ENCODE data around the gene KRTAP11-1. TPM values are rescaled to one million over a fixed set of nuclear protein-coding genes. Genes with fewer than 3 reads are reported as not detected.

KRTAP11-1 gene, protein sequence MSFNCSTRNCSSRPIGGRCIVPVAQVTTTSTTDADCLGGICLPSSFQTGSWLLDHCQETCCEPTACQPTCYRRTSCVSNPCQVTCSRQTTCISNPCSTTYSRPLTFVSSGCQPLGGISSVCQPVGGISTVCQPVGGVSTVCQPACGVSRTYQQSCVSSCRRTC
- total RNA-seq, result not detected

DNA sequence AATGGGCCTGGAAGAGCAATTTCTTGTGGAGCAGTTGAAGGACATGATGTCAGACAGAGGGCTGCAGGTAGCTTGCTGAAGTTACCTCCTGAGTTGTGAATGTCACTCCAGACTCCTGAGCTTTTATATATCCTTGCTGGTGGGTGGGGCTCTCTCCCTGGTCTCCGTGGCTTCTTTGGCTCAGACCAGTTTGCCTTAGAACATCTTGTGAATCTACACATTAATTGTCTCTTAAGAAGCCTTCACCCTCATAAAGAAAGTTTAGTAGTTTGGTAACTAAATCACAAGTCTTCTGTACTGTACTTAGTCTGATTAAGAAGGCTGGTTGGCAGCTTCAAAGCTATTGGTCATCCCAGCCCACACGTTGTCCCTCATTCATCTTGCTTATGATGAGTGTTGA, at the start of gene KRTAP11-1:
KRTAP11-1 (minus strand) TSS at position 101 of the 400 bp plus-strand sequence; CDS start at position 45, 56 bp downstream.
- Histone ChIP-seq H3K4me3 (no peak within 1 kb of the TSS), H3K36me3 (no peaks in the 10 kb centered on the region), H3K27ac (no peak within 1 kb of the TSS), H3K27me3 (no peaks in the 10 kb centered on the region), H3K4me1 (no peaks in the 10 kb centered on the region), H3K9me3 (no peaks in the 10 kb centered on the region)
- TF ChIP-seq EP300 (IDR thresholded peaks at IDR 0.05; ENCODE audit: low read depth) (no peak), POLR2A (IDR thresholded peaks at IDR 0.05) (no peak), POLR2AphosphoS5 (IDR thresholded peaks at IDR 0.05) (no peak)
- TF ChIP-seq, protein P1, sequence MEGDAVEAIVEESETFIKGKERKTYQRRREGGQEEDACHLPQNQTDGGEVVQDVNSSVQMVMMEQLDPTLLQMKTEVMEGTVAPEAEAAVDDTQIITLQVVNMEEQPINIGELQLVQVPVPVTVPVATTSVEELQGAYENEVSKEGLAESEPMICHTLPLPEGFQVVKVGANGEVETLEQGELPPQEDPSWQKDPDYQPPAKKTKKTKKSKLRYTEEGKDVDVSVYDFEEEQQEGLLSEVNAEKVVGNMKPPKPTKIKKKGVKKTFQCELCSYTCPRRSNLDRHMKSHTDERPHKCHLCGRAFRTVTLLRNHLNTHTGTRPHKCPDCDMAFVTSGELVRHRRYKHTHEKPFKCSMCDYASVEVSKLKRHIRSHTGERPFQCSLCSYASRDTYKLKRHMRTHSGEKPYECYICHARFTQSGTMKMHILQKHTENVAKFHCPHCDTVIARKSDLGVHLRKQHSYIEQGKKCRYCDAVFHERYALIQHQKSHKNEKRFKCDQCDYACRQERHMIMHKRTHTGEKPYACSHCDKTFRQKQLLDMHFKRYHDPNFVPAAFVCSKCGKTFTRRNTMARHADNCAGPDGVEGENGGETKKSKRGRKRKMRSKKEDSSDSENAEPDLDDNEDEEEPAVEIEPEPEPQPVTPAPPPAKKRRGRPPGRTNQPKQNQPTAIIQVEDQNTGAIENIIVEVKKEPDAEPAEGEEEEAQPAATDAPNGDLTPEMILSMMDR (IDR thresholded peaks at IDR 0.05), result no peak
- 95 to 100% methylated on average over 2 of the region's 2 CpGs for WGBS, 2 donors (ENCODE audit: low coverage in 1 of 2)
- in situ Hi-C loops (cut with MboI; ENCODE audit: low pct_ligation_motif_present in 1 of 4, low pct_unique_long_range_greater_than_20kb in 1 of 4, low sequenced_read_pairs in 3 of 4), result no loop called here
- intact Hi-C loops (cut with DNase I; ENCODE audit: low total_unique reads), result no loop called here
- no peak for DNase-seq

DNA sequence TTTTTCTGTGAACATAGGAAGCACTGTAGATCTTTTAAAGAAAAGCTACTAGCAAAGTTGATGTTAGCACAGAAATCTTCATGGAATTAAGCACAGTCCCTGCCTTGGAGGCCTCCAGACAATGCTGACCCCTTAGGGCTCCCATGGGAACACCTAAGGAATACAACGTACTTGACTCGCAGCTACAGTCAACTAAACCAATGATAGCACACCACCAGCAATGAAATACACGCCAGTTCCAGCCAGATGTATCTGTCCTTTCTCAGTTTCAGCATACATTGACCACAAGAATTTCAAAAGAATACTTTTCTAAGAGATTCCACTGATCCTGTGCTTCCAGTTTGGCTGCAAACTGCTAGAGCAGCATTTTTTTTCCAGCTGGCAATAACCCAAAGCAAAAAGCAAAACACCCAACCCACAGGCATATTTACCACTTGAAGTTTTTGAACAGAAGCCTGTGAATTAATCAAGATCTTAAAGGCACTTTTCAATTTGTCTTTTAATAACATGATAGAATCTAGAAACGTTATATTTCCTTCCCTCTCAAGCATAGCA, 42.8 kb upstream of the KRTAP11-1 start:
- WGBS, 2 donors (ENCODE audit: low coverage in 1 of 2), result 51 to 60% methylated on average over 3 to 4 of the region's 4 CpGs
- intact Hi-C loops (cut with DNase I; ENCODE audit: low total_unique reads), result no loop called here
- Histone ChIP-seq H3K9me3 (peaks cover 8 to 16% of the 10 kb centered on the region in 2 donors), H3K27ac (no peak overlapping the region), H3K36me3 (no peaks in the 10 kb centered on the region), H3K4me3 (no peak overlapping the region), H3K27me3 (no peaks in the 10 kb centered on the region), H3K4me1 (no peaks in the 10 kb centered on the region)
- TF ChIP-seq POLR2A (IDR thresholded peaks at IDR 0.05) (no peak), EP300 (IDR thresholded peaks at IDR 0.05; ENCODE audit: low read depth) (no peak), POLR2AphosphoS5 (IDR thresholded peaks at IDR 0.05) (no peak)
- TF ChIP-seq, protein P1 (IDR thresholded peaks at IDR 0.05), result no peak
- in situ Hi-C loops (cut with MboI; ENCODE audit: low pct_ligation_motif_present in 1 of 4, low pct_unique_long_range_greater_than_20kb in 1 of 4, low sequenced_read_pairs in 3 of 4), result loop anchor here in 1 of 4 donors (25.0 kb wide), 1 partner anchor 112 kb away; the partner anchor contains the start of gene KRTAP8-1
- no peak for DNase-seq

DNA sequence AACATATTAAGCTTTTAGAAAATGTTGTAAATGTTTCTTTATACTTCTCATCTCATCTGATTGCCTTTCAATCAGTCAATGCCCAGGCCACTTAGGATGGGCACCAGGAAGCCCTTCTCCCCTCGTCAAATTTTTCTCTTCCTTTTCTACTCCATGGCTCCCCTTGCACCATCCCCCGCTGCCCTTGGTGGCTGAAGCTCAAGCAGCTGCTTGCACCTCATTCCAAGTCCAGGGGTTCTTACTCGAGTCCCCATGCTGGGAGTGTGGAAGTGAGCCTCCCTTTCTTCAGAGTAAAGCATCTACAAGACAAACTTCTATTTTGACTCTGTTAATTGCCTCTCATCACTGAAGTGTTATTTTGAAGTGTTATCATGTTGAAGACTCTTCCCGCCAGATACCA, 39.7 kb upstream of the KRTAP11-1 start:
- H3K27me3 ChIP-seq, result no peaks in the 10 kb centered on the region
- in situ Hi-C loops (cut with MboI; ENCODE audit: low pct_ligation_motif_present in 1 of 4, low pct_unique_long_range_greater_than_20kb in 1 of 4, low sequenced_read_pairs in 3 of 4), result loop anchor here in 1 of 4 donors (25.0 kb wide), 1 partner anchor 109 kb away; the partner anchor contains the start of gene KRTAP8-1
- TF ChIP-seq POLR2A (IDR thresholded peaks at IDR 0.05) (no peak), POLR2AphosphoS5 (IDR thresholded peaks at IDR 0.05) (no peak), EP300 (IDR thresholded peaks at IDR 0.05; ENCODE audit: low read depth) (no peak)
- TF ChIP-seq, protein P1 (IDR thresholded peaks at IDR 0.05), result no peak
- H3K36me3 ChIP-seq, result no peaks in the 10 kb centered on the region
- 65 to 69% methylated on average over 4 of the region's 4 CpGs for WGBS, 2 donors (ENCODE audit: low coverage in 1 of 2)
- peaks cover 0 to 6% of the 10 kb centered on the region in 2 donors for H3K9me3 ChIP-seq
- no peak for DNase-seq
- no peak overlapping the region for H3K4me3 ChIP-seq
- intact Hi-C loops (cut with DNase I; ENCODE audit: low total_unique reads), result no loop called here
- H3K27ac ChIP-seq, result no peak overlapping the region
- H3K4me1 ChIP-seq, result no peaks in the 10 kb centered on the region

DNA sequence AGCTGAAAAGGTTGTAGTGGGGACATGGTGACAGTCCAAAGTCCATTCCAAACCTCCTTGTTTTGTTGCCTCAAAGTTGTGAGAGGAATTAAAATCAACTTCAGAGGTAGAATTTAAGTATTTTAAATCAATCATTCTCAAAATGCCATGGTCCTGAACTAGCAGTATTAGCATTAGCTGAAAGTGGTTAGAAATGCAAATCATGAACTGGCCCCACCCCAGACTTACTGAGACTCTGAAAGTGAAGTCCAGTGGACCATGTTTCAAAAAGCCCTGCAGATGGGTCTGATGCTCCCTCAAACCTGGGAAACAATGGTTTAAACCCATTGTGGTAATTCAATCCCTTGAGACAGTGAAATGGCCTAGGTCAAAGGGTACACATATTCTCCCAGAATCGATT, 36.2 kb upstream of the KRTAP11-1 start:
- Histone ChIP-seq H3K4me3 (no peak overlapping the region), H3K4me1 (no peaks in the 10 kb centered on the region), H3K9me3 (peaks cover 0 to 5% of the 10 kb centered on the region in 2 donors), H3K27ac (no peak overlapping the region), H3K27me3 (no peaks in the 10 kb centered on the region), H3K36me3 (no peaks in the 10 kb centered on the region)
- in situ Hi-C loops (cut with MboI; ENCODE audit: low pct_ligation_motif_present in 1 of 4, low pct_unique_long_range_greater_than_20kb in 1 of 4, low sequenced_read_pairs in 3 of 4) (loop anchor here in 1 of 4 donors (25.0 kb wide), 1 partner anchor 105 kb away; the partner anchor contains the start of gene KRTAP8-1), intact Hi-C loops (cut with DNase I; ENCODE audit: low total_unique reads) (no loop called here)
- DNase-seq, result no peak
- WGBS, 2 donors (ENCODE audit: low coverage in 1 of 2), result 86% methylated on average over 1 of the region's 1 CpG; no CpG with 5 or more reads in 1 of the 2 donors
- TF ChIP-seq, protein P1 (IDR thresholded peaks at IDR 0.05), result no peak
- TF ChIP-seq POLR2A (IDR thresholded peaks at IDR 0.05) (no peak), POLR2AphosphoS5 (IDR thresholded peaks at IDR 0.05) (no peak), EP300 (IDR thresholded peaks at IDR 0.05; ENCODE audit: low read depth) (no peak)
